T-cell (primary cell): ENCODE results near the gene XPNPEP3. TPM values are rescaled to one million over a fixed set of nuclear protein-coding genes. Genes with fewer than 3 reads are reported as not detected.
"Not testable (repeated sequence)": the region's sequence is repeated elsewhere in the genome, so short reads cannot be mapped to it uniquely, and the experiment has no call there.

ENCODE experiments used
- ATAC-seq, 4 experiments: fragments of 200-7000 bp in 3 of 4; fragments of 150-1000 bp in 1 of 4; cut with Tn5 transposase; replicated peaks in 1 of 4; 1 replicate in 3 of 4; 2 replicates in 1 of 4; pipeline ENCODE4 v1.10.0; 2021; ENCODE audit warnings: moderate library complexity in 3 of 4, mild to moderate bottlenecking in 2 of 4, moderate number of reproducible peaks in 1 of 4
- CTCF ChIA-PET, 2 donors: fragments of 300-600 bp; sonication (Branson Sonifier 250); formaldehyde crosslinking; loops; one replicate each; lab custom pipeline; 2022; ENCODE audit warnings: antibody characterized with exemption in 2 of 2; lab: Charles Lee
- POLR2A ChIA-PET, 2 donors: fragments of 300-600 bp; sonication (Branson Sonifier 250); formaldehyde crosslinking; loops; one replicate each; lab custom pipeline; 2022; ENCODE audit warnings: antibody characterized with exemption in 2 of 2; lab: Charles Lee
- DNase-seq, 35 experiments: peaks; one replicate each; pipeline versions ENCODE4 v3.0.0 to v3.0.0-alpha.2; 2013 to 2023
- H3K27ac ChIP-seq: one replicate; pipeline ENCODE4 v1.5.1; 2013; ENCODE audit warnings: low read length
- H3K27me3 ChIP-seq, 2 experiments: replicated peaks in 1 of 2; 1 replicate in 1 of 2; 2 replicates in 1 of 2; pipeline versions ENCODE4 v1.6.1 to v1.7.0; 2013; ENCODE audit warnings: low read length in 1 of 2, mixed read lengths in 1 of 2; ENCODE audit not compliant: control insufficient read depth in 2 of 2, insufficient read depth in 2 of 2; ENCODE audit errors: extremely low read depth in 1 of 2
- H3K36me3 ChIP-seq, 2 donors: 1 replicate in 1 of 2; 2 replicates in 1 of 2; pipeline versions ENCODE4 v1.6.1 to v1.7.0; 2013; ENCODE audit warnings: low read length in 1 of 2; ENCODE audit not compliant: control insufficient read depth in 2 of 2, insufficient read depth in 1 of 2; ENCODE audit errors: extremely low read depth in 1 of 2
- H3K4me1 ChIP-seq, 2 experiments: 1 replicate in 1 of 2; 2 replicates in 1 of 2; pipeline versions ENCODE4 v1.6.1 to v1.7.0; 2013; ENCODE audit warnings: low read length in 2 of 2, mixed read lengths in 1 of 2; ENCODE audit not compliant: insufficient read depth in 2 of 2, control insufficient read depth in 1 of 2; ENCODE audit errors: extremely low read depth in 1 of 2
- H3K4me3 ChIP-seq, 2 donors: 1 replicate in 1 of 2; 2 replicates in 1 of 2; pipeline versions ENCODE4 v1.5.1 to v1.7.0; 2013; ENCODE audit warnings: mild to moderate bottlenecking in 2 of 2, low read length in 1 of 2, moderate library complexity in 1 of 2; ENCODE audit not compliant: control insufficient read depth in 1 of 2; ENCODE audit errors: extremely low read depth in 1 of 2
- H3K9me3 ChIP-seq: 2 replicates; pipeline ENCODE4 v1.7.0; 2013
- H3K27ac Mint-ChIP-seq, 2 donors: one replicate each; pipeline ENCODE4 v1.8.0; 2020 to 2021; ENCODE audit warnings: mild to moderate bottlenecking in 2 of 2, mixed read lengths in 2 of 2
- H3K27me3 Mint-ChIP-seq, 2 donors: one replicate each; pipeline ENCODE4 v1.8.0; 2021 to 2022; ENCODE audit warnings: mixed read lengths in 2 of 2
- H3K36me3 Mint-ChIP-seq: one replicate; pipeline ENCODE4 v1.8.0; 2021; ENCODE audit warnings: mixed read lengths
- H3K4me1 Mint-ChIP-seq, 3 donors: one replicate each; pipeline ENCODE4 v1.8.0; 2020 to 2022; ENCODE audit warnings: mixed read lengths in 3 of 3, mild to moderate bottlenecking in 1 of 3
- H3K4me3 Mint-ChIP-seq, 3 donors: one replicate each; pipeline ENCODE4 v1.8.0; 2020 to 2022; ENCODE audit warnings: mild to moderate bottlenecking in 3 of 3, mixed read lengths in 3 of 3, moderate library complexity in 3 of 3
- H3K9me3 Mint-ChIP-seq, 3 donors: one replicate each; pipeline ENCODE4 v1.8.0; 2020 to 2022; ENCODE audit warnings: mixed read lengths in 3 of 3
- WGBS: methylation state at CpG from one replicate; pipeline ENCODE4 v1.1.5; 2013; ENCODE audit warnings: missing lambda C conversion rate; ENCODE audit not compliant: insufficient coverage; 5-methylcytosine and 5-hydroxymethylcytosine counted together
- total RNA-seq, 35 experiments: library from RNA in 6 of 35; stranded (reverse) in 6 of 35; fragments of 120-200 nt in 1 of 35; gene quantifications; one replicate each; pipeline versions ENCODE4 v1.2.1 to v1.2.4 and lab custom pipeline; 2013 to 2026

The XPNPEP3 gene
- total RNA-seq, 5 donors from 2014 or later (not counting 1 experiment from before 2014, with no cell fraction given), result 15.1 to 20.7 (median 15.8) TPM

DNA sequence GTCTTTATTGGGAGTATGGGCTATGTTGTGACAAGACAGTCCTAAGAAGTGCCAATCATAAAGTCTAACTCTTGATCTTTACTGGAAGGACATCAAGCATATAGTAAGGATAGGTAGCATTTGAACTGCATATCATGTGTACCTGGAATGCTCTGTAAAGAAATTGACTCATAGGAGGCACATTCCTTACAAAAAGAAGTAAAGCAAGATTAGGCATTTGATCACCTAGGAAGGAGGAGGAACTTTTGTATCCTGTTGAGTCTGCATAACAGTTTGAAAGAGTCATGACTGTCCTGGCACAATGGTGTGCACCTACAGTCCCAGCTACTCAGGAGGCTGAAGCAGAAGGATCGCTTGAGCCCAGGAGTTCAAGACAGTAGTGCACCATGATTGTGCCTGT lies 47.2 kb downstream of the XPNPEP3 start:
- ChIA-PET POLR2A (no interaction called here), CTCF (interaction anchor here in 1 of 2 donors (0.5 to 0.6 kb wide), 2 partner anchors 13 to 14 kb away, joined by 3 read pairs; no protein-coding TSS in a partner anchor)
- 100% methylated on average over 1 of the region's 1 CpG for WGBS
- H3K27me3 Mint-ChIP-seq, result no peaks in the 10 kb centered on the region
- no peak for ATAC-seq
- Histone ChIP-seq H3K36me3 (peaks cover 0 to 11% of the 10 kb centered on the region in 2 donors), H3K4me1 (no peaks in the 10 kb centered on the region), H3K27me3 (no peaks in the 10 kb centered on the region), H3K9me3 (no peaks in the 10 kb centered on the region), H3K27ac (no peak overlapping the region), H3K4me3 (no peak overlapping the region)
- DNase-seq, result no peak
- H3K36me3 Mint-ChIP-seq, result peaks cover 19% of the 10 kb centered on the region
- peaks cover 2 to 4% (median 2%) of the 10 kb centered on the region in 3 donors for H3K4me1 Mint-ChIP-seq
- no peak overlapping the region for H3K4me3 Mint-ChIP-seq
- no peaks in the 10 kb centered on the region for H3K9me3 Mint-ChIP-seq
- H3K27ac Mint-ChIP-seq, result no peak overlapping the region

DNA sequence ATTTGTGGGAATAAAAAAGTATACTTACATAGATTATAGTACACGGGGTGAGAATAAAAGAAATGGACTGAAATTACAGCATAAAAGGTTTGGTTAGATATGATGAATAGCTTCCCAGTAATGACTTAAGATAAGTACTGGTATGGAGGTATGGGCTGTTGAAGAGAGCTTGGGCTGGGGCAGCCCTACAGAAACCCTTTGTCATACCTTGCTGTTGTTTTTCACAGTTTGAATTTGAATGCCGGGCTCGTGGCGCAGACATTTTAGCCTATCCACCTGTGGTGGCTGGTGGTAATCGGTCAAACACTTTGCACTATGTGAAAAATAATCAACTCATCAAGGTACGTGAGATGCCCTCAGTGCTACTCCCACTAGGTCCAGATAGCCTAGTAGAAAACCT lies 51.9 kb downstream of the XPNPEP3 start:
- no peaks in the 10 kb centered on the region for H3K9me3 Mint-ChIP-seq
- no peak for ATAC-seq
- H3K27me3 ChIP-seq, result no peaks in the 10 kb centered on the region
- no peak overlapping the region for H3K27ac ChIP-seq
- H3K4me3 Mint-ChIP-seq, result no peak overlapping the region
- peaks cover 4 to 21% of the 10 kb centered on the region in 2 donors for H3K36me3 ChIP-seq
- H3K27me3 Mint-ChIP-seq, result no peaks in the 10 kb centered on the region
- ChIA-PET CTCF (no interaction called here), POLR2A (interaction anchor here (0.6 kb wide), 3 partner anchors 18 to 332 kb away, joined by 3 to 8 read pairs (median 4); partner anchors contain the start of gene ST13 (in 1 of the 2))
- H3K27ac Mint-ChIP-seq, result no peak overlapping the region
- H3K36me3 Mint-ChIP-seq, result peaks cover 21% of the 10 kb centered on the region
- no peak overlapping the region for H3K4me3 ChIP-seq
- no peak for DNase-seq
- H3K9me3 ChIP-seq, result no peaks in the 10 kb centered on the region
- H3K4me1 Mint-ChIP-seq, result no peaks in the 10 kb centered on the region
- H3K4me1 ChIP-seq, result no peaks in the 10 kb centered on the region
- 100% methylated on average over 3 of the region's 6 CpGs for WGBS

DNA sequence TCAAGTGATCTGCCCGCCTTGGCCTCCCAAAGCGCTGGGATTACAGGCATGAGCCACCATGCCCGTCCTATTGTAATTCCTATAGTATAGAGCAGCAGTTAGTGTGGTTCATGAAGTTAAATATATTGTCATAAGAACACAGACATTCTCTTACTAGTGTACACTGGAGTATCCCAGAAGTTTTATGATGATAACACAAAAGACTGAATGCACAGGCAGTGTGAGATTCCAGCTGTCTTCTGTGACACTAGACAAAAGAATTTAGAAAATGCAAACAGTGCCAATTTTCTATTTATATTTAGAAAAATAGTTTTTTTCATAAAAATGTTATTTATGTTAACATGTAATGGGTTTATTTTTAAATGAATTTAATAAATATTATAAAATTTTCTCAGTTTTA lies 54.8 kb downstream of the XPNPEP3 start:
- H3K9me3 Mint-ChIP-seq, result no peaks in the 10 kb centered on the region
- peaks cover 29% of the 10 kb centered on the region for H3K36me3 Mint-ChIP-seq
- Histone ChIP-seq H3K36me3 (peaks cover 10 to 24% of the 10 kb centered on the region in 2 donors), H3K9me3 (no peaks in the 10 kb centered on the region), H3K4me1 (no peaks in the 10 kb centered on the region), H3K4me3 (no peak overlapping the region), H3K27ac (no peak overlapping the region), H3K27me3 (no peaks in the 10 kb centered on the region)
- ChIA-PET POLR2A (no interaction called here), CTCF (interaction anchor here in 1 of 2 donors (1.7 kb wide), 1 partner anchor 11 kb away, joined by 7 read pairs; no protein-coding TSS in a partner anchor)
- H3K4me3 Mint-ChIP-seq, result no peak overlapping the region
- WGBS, result 92% methylated on average over 2 of the region's 3 CpGs
- DNase-seq (no peak), ATAC-seq (no peak)
- no peaks in the 10 kb centered on the region for H3K4me1 Mint-ChIP-seq
- no peak overlapping the region for H3K27ac Mint-ChIP-seq
- no peaks in the 10 kb centered on the region for H3K27me3 Mint-ChIP-seq

DNA sequence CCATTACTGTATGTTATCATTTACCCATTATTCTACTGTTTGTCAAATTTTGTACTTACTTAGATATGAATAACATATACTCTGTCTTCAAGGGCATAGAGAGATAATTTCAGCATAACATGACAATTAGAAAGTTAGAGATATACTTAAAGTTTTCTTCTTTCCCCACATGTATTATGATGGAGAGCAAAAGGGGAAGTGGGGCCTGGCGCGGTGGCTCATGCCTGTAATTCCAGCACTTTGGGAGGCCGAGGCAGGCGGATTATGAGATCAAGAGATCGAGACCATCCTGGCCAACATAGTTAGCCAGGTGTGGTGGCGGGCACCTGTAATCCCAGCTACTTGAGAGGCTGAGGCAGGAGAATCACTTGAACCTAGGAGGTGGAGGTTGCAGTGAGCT lies 56.0 kb downstream of the XPNPEP3 start:
- H3K4me1 Mint-ChIP-seq, H3K27ac Mint-ChIP-seq, H3K27ac ChIP-seq, H3K9me3 Mint-ChIP-seq, H3K4me1 ChIP-seq, POLR2A ChIA-PET, H3K9me3 ChIP-seq, H3K4me3 ChIP-seq, DNase-seq, H3K27me3 Mint-ChIP-seq, H3K27me3 ChIP-seq, H3K4me3 Mint-ChIP-seq, ATAC-seq: not testable (repeated sequence)
- H3K36me3 ChIP-seq, result peaks cover 10 to 30% of the 10 kb centered on the region in 2 donors
- CTCF ChIA-PET, result interaction anchor here in 1 of 2 donors (0.7 kb wide), 1 partner anchor 178 kb away, joined by 3 read pairs; no protein-coding TSS in a partner anchor
- WGBS, result no CpG with 5 or more reads among the region's 6 CpGs
- H3K36me3 Mint-ChIP-seq, result peaks cover 24% of the 10 kb centered on the region

DNA sequence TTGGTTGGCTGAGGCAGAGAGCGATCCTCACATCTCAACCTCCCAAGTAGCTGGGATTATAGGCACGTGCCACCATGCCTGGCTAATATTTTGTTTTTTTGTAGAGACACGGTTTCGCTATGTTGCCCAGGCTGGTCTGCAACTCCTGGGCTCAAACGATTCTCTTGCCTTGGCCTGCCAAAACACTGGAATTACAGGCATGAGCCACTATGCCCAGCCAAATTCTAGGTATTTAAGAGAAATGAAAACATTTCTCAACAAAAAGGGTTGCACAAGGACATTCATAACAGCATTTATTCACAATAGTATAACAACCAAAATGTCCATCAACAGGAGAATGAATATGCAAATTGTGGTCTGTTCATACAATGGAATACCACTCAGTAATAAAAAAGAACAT lies 62.5 kb downstream of the XPNPEP3 start:
- Histone ChIP-seq H3K9me3 (no peaks in the 10 kb centered on the region), H3K27ac (no peak overlapping the region), H3K27me3 (no peaks in the 10 kb centered on the region), H3K4me1 (peaks cover 2 to 3% of the 10 kb centered on the region in 2 experiments), H3K4me3 (no peak overlapping the region), H3K36me3 (peaks cover 8 to 31% of the 10 kb centered on the region in 2 donors)
- H3K27me3 Mint-ChIP-seq, result no peaks in the 10 kb centered on the region
- CTCF ChIA-PET, result no interaction called here
- 92% methylated on average over 4 of the region's 5 CpGs for WGBS
- peaks cover 4% of the 10 kb centered on the region in 3 donors for H3K4me1 Mint-ChIP-seq
- no peak for DNase-seq
- POLR2A ChIA-PET, result interaction anchor here (0.6 kb wide), 2 partner anchors 10 to 231 kb away, joined by 5 to 6 read pairs; no protein-coding TSS in a partner anchor
- no peak overlapping the region for H3K27ac Mint-ChIP-seq
- H3K4me3 Mint-ChIP-seq, result no peak overlapping the region
- no peak for ATAC-seq
- no peaks in the 10 kb centered on the region for H3K9me3 Mint-ChIP-seq
- peaks cover 24% of the 10 kb centered on the region for H3K36me3 Mint-ChIP-seq

DNA sequence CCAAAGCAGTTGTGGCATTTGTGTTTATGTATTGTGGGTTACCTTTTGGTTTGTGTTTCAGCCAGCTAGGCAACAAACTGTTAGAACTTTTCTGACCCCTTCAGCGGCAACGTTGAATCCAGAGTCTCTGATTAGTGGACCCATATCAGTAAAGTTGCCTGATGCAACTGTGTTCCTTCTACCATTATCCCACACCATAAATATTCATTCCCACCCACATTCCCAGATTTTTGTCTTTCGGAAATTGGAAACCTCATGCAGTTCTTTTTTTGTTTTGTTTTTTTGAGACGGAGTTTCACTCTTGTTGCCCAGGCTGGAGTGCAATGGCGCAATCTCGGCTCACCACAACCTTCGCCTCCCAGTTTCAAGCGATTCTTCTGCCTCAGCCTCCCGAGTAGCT lies 63.6 kb downstream of the XPNPEP3 start:
- Mint-ChIP-seq H3K4me1 (peaks cover 4% of the 10 kb centered on the region in 3 donors), H3K9me3 (no peaks in the 10 kb centered on the region), H3K27me3 (no peaks in the 10 kb centered on the region), H3K36me3 (peaks cover 24% of the 10 kb centered on the region), H3K4me3 (no peak overlapping the region), H3K27ac (no peak overlapping the region)
- 98% methylated on average over 7 of the region's 9 CpGs for WGBS
- ATAC-seq (no peak), DNase-seq (no peak)
- Histone ChIP-seq H3K4me3 (no peak overlapping the region), H3K4me1 (peaks cover 2 to 3% of the 10 kb centered on the region in 2 experiments), H3K9me3 (no peaks in the 10 kb centered on the region), H3K27ac (no peak overlapping the region), H3K27me3 (no peaks in the 10 kb centered on the region), H3K36me3 (peaks cover 8 to 36% of the 10 kb centered on the region in 2 donors)
- ChIA-PET CTCF (interaction anchor here in 1 of 2 donors (0.6 kb wide), 1 partner anchor 601 kb away, joined by 3 read pairs; no protein-coding TSS in a partner anchor), POLR2A (no interaction called here)
